ENCODE measurements around the gene GLYATL3.

Gene GLYATL3

GRCh38 chr6:49558238-49558637 is 58.5 kb downstream of the GLYATL3 start:
- Histone ChIP-seq H3K9ac (ENCODE audit: low read depth, low read length) (no peak overlapping the region), H3K27me3 (ENCODE audit: control insufficient read depth, insufficient read depth, low read length) (peaks cover 94% of the 10 kb centered on the region), H3K36me3 (ENCODE audit: control insufficient read depth, insufficient read depth, low read length) (peaks cover 21% of the 10 kb centered on the region; the same call in 1 of the 2 replicates), H3K4me1 (ENCODE audit: control insufficient read depth, insufficient read depth, low read length) (peaks cover 12% of the 10 kb centered on the region), H3K27ac (ENCODE audit: low read depth, low read length) (no peak overlapping the region), H3K4me3 (ENCODE audit: low read depth, low read length) (no peak overlapping the region), H3K9me3 (ENCODE audit: control insufficient read depth, insufficient read depth, low read length) (no peaks in the 10 kb centered on the region)

DNA sequence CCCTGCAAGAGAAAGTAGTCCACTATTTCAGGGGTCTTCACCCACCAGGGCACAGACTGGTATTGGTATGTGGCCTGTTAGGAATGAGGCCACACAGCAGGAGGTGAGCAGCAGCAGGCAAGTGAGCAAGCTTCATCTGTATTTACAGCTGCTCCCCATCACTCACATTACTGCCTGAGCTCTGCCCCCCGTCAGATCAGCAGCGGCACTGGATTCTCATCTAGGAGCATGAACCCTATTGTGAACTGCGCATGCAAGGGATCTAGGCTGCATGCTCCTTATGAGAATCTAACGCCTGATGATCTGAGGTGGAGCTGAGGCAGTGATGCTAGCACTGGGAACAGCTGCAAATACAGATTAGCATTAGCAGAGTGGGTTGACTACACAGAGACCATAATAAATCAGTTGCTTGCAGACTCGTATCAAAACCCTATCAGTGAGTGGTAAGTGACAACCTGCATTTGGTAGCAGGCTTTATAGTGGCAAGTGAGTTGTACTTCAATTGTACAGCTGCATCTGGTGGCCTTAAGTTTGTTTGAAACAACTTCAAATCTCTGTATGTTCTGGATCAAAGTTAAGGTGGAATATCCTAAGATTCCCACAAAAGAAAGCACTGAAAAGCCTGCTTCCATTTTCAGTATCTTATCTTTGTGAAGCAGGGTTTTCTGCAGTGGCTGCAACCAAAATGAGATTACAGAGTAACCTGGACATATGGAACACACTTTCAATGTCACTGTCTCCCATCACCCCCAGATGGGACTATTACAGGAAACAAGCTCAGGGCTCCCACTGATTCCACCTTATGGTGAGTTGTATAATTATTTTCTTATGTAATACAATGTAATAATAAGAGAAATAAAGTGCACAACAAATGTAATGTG is 63.5 kb downstream of the GLYATL3 start:
- Histone ChIP-seq H3K27ac (ENCODE audit: low read depth, low read length) (no peak overlapping the region), H3K9ac (ENCODE audit: low read depth, low read length) (no peak overlapping the region), H3K4me3 (ENCODE audit: low read depth, low read length) (no peak overlapping the region), H3K36me3 (ENCODE audit: control insufficient read depth, insufficient read depth, low read length) (0 out of 2 replicates have a peak, but pooled peaks cover 4% of the 10 kb centered on the region), H3K4me1 (ENCODE audit: control insufficient read depth, insufficient read depth, low read length) (peaks cover 4% of the 10 kb centered on the region), H3K9me3 (ENCODE audit: control insufficient read depth, insufficient read depth, low read length) (no peaks in the 10 kb centered on the region), H3K27me3 (ENCODE audit: control insufficient read depth, insufficient read depth, low read length) (peaks cover 64% of the 10 kb centered on the region)

DNA sequence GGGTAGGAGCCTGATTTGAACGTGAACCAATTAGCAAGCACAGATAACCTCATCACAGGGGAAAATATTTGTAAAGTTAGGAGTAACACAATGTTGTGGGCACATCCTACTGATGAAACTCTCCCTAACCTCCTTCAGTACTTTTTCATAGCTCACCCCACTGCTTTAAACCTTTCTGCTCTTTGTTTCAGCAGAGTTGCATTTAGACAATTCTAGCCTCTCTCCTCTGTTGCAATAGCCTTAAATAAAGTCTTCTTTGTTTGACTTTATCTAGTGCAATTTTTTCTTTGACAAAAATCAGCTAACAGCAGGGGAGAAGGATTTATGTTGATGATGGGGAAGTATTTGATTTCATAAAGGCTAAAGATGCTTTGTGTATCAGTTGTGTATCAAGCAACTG is 64.8 kb downstream of the GLYATL3 start:
- Histone ChIP-seq H3K36me3 (ENCODE audit: control insufficient read depth, insufficient read depth, low read length) (no peaks in the 10 kb centered on the region), H3K27me3 (ENCODE audit: control insufficient read depth, insufficient read depth, low read length) (peaks cover 52% of the 10 kb centered on the region), H3K9me3 (ENCODE audit: control insufficient read depth, insufficient read depth, low read length) (no peaks in the 10 kb centered on the region), H3K9ac (ENCODE audit: low read depth, low read length) (no peak overlapping the region), H3K27ac (ENCODE audit: low read depth, low read length) (no peak overlapping the region), H3K4me3 (ENCODE audit: low read depth, low read length) (no peak overlapping the region), H3K4me1 (ENCODE audit: control insufficient read depth, insufficient read depth, low read length) (peaks cover 4% of the 10 kb centered on the region)

DNA sequence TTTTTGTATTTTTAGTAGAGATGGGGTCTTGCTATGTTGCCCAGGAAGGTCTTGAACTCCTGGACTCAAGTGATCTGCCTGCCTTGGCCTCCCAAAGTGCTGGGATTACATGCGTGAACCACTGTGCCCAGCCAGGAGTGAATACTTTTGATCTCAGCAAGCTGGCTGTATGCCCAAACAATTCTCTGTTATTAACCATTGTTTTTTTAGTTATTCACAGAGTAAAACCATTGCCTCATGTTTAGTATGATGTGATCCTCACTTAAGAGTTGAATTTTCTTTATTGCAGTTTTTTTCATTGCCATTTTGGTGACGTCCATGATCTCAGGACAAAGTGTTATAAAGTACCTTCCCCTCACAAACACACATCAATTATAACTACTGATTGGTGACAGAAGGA is 65.5 kb downstream of the GLYATL3 start:
- Histone ChIP-seq H3K9ac (ENCODE audit: low read depth, low read length) (no peak overlapping the region), H3K27me3 (ENCODE audit: control insufficient read depth, insufficient read depth, low read length) (peaks cover 46% of the 10 kb centered on the region), H3K27ac (ENCODE audit: low read depth, low read length) (no peak overlapping the region), H3K36me3 (ENCODE audit: control insufficient read depth, insufficient read depth, low read length) (no peaks in the 10 kb centered on the region), H3K4me1 (ENCODE audit: control insufficient read depth, insufficient read depth, low read length) (peaks cover 4% of the 10 kb centered on the region), H3K9me3 (ENCODE audit: control insufficient read depth, insufficient read depth, low read length) (no peaks in the 10 kb centered on the region), H3K4me3 (ENCODE audit: low read depth, low read length) (no peak overlapping the region)

- no peaks in the 10 kb centered on the region for H3K9me3 ChIP-seq (ENCODE audit: control insufficient read depth, insufficient read depth, low read length)
- H3K9ac ChIP-seq (ENCODE audit: low read depth, low read length), result no peak overlapping the region
- H3K27ac ChIP-seq (ENCODE audit: low read depth, low read length), result no peak overlapping the region
- peaks cover 46% of the 10 kb centered on the region for H3K27me3 ChIP-seq (ENCODE audit: control insufficient read depth, insufficient read depth, low read length)
- H3K36me3 ChIP-seq (ENCODE audit: control insufficient read depth, insufficient read depth, low read length), result no peaks in the 10 kb centered on the region
- peaks cover 4% of the 10 kb centered on the region for H3K4me1 ChIP-seq (ENCODE audit: control insufficient read depth, insufficient read depth, low read length)
- H3K4me3 ChIP-seq (ENCODE audit: low read depth, low read length), result no peak overlapping the region
Observed at GRCh38 chr6:49565855-49566254, 66.1 kb downstream of the GLYATL3 start.

- H3K27ac ChIP-seq (ENCODE audit: low read depth, low read length), result no peak overlapping the region
- no peak overlapping the region for H3K4me3 ChIP-seq (ENCODE audit: low read depth, low read length)
- no peaks in the 10 kb centered on the region for H3K9me3 ChIP-seq (ENCODE audit: control insufficient read depth, insufficient read depth, low read length)
- no peaks in the 10 kb centered on the region for H3K36me3 ChIP-seq (ENCODE audit: control insufficient read depth, insufficient read depth, low read length)
- H3K9ac ChIP-seq (ENCODE audit: low read depth, low read length), result no peak overlapping the region
- peaks cover 10% of the 10 kb centered on the region for H3K27me3 ChIP-seq (ENCODE audit: control insufficient read depth, insufficient read depth, low read length)
- H3K4me1 ChIP-seq (ENCODE audit: control insufficient read depth, insufficient read depth, low read length), result no peaks in the 10 kb centered on the region
Observed at GRCh38 chr6:49570474-49571079, 70.9 kb downstream of the GLYATL3 start.

DNA sequence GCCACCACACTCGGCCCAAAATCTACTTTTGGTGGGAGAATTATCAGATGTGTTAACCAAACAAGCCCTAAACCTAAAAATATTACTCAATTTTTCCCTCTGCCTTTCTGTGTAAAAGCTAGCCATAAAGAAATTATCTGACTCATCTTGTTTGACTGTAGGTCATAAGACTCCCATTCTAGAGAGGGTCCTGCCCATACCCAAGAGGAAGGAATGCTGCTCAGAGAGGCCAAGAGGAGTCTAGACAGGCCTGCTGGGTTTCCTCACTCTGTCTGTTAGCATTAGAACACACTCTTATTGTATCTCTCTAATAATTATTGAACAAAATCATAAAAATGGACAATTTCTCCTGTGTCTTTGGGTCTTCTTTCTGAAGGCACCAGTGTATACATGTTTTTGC is 76.9 kb downstream of the GLYATL3 start:
- no peak overlapping the region for H3K9ac ChIP-seq (ENCODE audit: low read depth, low read length)
- no peaks in the 10 kb centered on the region for H3K36me3 ChIP-seq (ENCODE audit: control insufficient read depth, insufficient read depth, low read length)
- H3K4me1 ChIP-seq (ENCODE audit: control insufficient read depth, insufficient read depth, low read length), result no peaks in the 10 kb centered on the region; the same call in 1 of the 2 replicates
- no peak overlapping the region for H3K4me3 ChIP-seq (ENCODE audit: low read depth, low read length)
- H3K27ac ChIP-seq (ENCODE audit: low read depth, low read length), result no peak overlapping the region
- H3K27me3 ChIP-seq (ENCODE audit: control insufficient read depth, insufficient read depth, low read length), result no peaks in the 10 kb centered on the region
- H3K9me3 ChIP-seq (ENCODE audit: control insufficient read depth, insufficient read depth, low read length), result no peaks in the 10 kb centered on the region
